Neural cell (in vitro differentiated cells): ENCODE results near the gene SSBP3.

Experiments used
- CTCF ChIP-seq: fragments of 450-650 bp; IDR thresholded peaks from 2 replicates; pipeline ENCODE4 v1.5.1; 2014; ENCODE audit warnings: antibody characterized with exemption, mild to moderate bottlenecking, moderate library complexity; ENCODE audit not compliant: poor library complexity, severe bottlenecking
- EZH2 ChIP-seq: fragments of 200-600, 300-800 bp; shearing (Covaris generic), sonication (generic); IDR thresholded peaks from 2 replicates; pipeline ENCODE4 v1.6.1; 2014; ENCODE audit warnings: antibody characterized with exemption, low read length, borderline replicate concordance, mild to moderate bottlenecking; ENCODE audit not compliant: insufficient read depth, poor library complexity, severe bottlenecking
- MXI1 ChIP-seq: fragments of 450-650 bp; conservative IDR thresholded peaks from 2 replicates; pipeline ENCODE4 v1.6.1; 2014; ENCODE audit warnings: antibody characterized with exemption, mild to moderate bottlenecking; ENCODE audit not compliant: poor library complexity, severe bottlenecking
- POLR2AphosphoS5 ChIP-seq: IDR thresholded peaks from 2 replicates; pipeline ENCODE4 v1.6.1; 2012
- RAD21 ChIP-seq: fragments of 450-650 bp; conservative IDR thresholded peaks from 2 replicates; pipeline ENCODE4 v1.6.1; 2014; ENCODE audit warnings: antibody characterized with exemption, mild to moderate bottlenecking, moderate library complexity
- REST ChIP-seq: IDR thresholded peaks from 2 replicates; pipeline ENCODE4 v1.6.1; 2012; ENCODE audit warnings: borderline replicate concordance
- TAF1 ChIP-seq: IDR thresholded peaks from 2 replicates; pipeline ENCODE4 v1.6.1; 2012; ENCODE audit warnings: low read depth

- no peak for TF ChIP-seq EZH2
- no peak for TF ChIP-seq CTCF
- TF ChIP-seq TAF1: no peak
- no peak for TF ChIP-seq REST
- no peak for TF ChIP-seq POLR2AphosphoS5
- TF ChIP-seq RAD21: no peak
- no peak for TF ChIP-seq MXI1
These were observed 229.4 kb downstream of the SSBP3 start for GRCh38 chr1:54176621-54177327.
